Common myeloid progenitor, CD34-positive (primary cell): ENCODE measurements around the gene PLK3.
A peak's percentile ranks its signal among the peaks of the same experiment; 100 is the strongest.
"Not testable (repeated sequence)": the region's sequence is repeated elsewhere in the genome, so short reads cannot be mapped to it uniquely, and the experiment has no call there.

Experiments used
- CTCF ChIA-PET: fragments of 350-600 bp; sonication (Branson Sonifier 250); formaldehyde crosslinking; loops from one replicate; lab custom pipeline; 2021; ENCODE audit warnings: antibody characterized with exemption; lab: Charles Lee
- POLR2A ChIA-PET: fragments of 350-600 bp; sonication (Branson Sonifier 250); formaldehyde crosslinking; loops from one replicate; lab custom pipeline; 2021; ENCODE audit warnings: antibody characterized with exemption; lab: Charles Lee
- DNase-seq, 3 donors: peaks; one replicate each; pipeline versions ENCODE4 v3.0.0 to v3.0.0-alpha.2; 2013
- H3K27ac ChIP-seq, 2 experiments: 1 replicate in 1 of 2; 2 replicates in 1 of 2; pipeline ENCODE4 v1.7.0; 2013; ENCODE audit warnings: inconsistent platforms in 2 of 2, low read length in 2 of 2, mild to moderate bottlenecking in 2 of 2, low read depth in 1 of 2, moderate library complexity in 1 of 2; ENCODE audit not compliant: severe bottlenecking in 2 of 2, insufficient read depth in 1 of 2, poor library complexity in 1 of 2
- H3K27me3 ChIP-seq, 5 experiments: replicated peaks in 2 of 5; 1 replicate in 3 of 5; 2 replicates in 2 of 5; pipeline versions ENCODE4 v1.6.1 to v1.7.0; 2013; ENCODE audit warnings: low read length in 4 of 5, mild to moderate bottlenecking in 2 of 5, moderate library complexity in 2 of 5, inconsistent platforms in 1 of 5; ENCODE audit not compliant: insufficient read depth in 5 of 5, control insufficient read depth in 4 of 5
- H3K36me3 ChIP-seq, 4 experiments: 1 replicate in 2 of 4; 2 replicates in 2 of 4; pipeline versions ENCODE4 v1.6.1 to v1.7.0; 2013; ENCODE audit warnings: low read length in 3 of 4, control low read depth in 1 of 4, mild to moderate bottlenecking in 1 of 4; ENCODE audit not compliant: control insufficient read depth in 4 of 4, insufficient read depth in 4 of 4
- H3K4me1 ChIP-seq, 4 experiments: 1 replicate in 3 of 4; 2 replicates in 1 of 4; pipeline versions ENCODE4 v1.6.1 to v1.7.1; 2013; ENCODE audit warnings: low read length in 3 of 4, mild to moderate bottlenecking in 3 of 4, control low read depth in 1 of 4, inconsistent platforms in 1 of 4, moderate library complexity in 1 of 4; ENCODE audit not compliant: control insufficient read depth in 4 of 4, insufficient read depth in 4 of 4; ENCODE audit errors: control extremely low read depth in 1 of 4
- H3K4me3 ChIP-seq, 7 experiments: 1 replicate in 4 of 7; 2 replicates in 3 of 7; pipeline versions ENCODE4 v1.5.1 to v1.7.0; 2013; ENCODE audit warnings: mild to moderate bottlenecking in 7 of 7, low read length in 6 of 7, moderate library complexity in 6 of 7, inconsistent platforms in 2 of 7, low read depth in 2 of 7, control low read depth in 1 of 7; ENCODE audit not compliant: insufficient read depth in 4 of 7, control insufficient read depth in 1 of 7; ENCODE audit errors: extremely low read depth in 1 of 7
- H3K9me3 ChIP-seq, 5 experiments: 1 replicate in 4 of 5; 2 replicates in 1 of 5; pipeline versions ENCODE4 v1.6.1 to v1.7.1; 2013; ENCODE audit warnings: low read length in 4 of 5, mild to moderate bottlenecking in 2 of 5, inconsistent platforms in 1 of 5, low read depth in 1 of 5, moderate library complexity in 1 of 5; ENCODE audit not compliant: control insufficient read depth in 4 of 5, insufficient read depth in 2 of 5; ENCODE audit errors: control extremely low read depth in 1 of 5
- WGBS: methylation state at CpG from one replicate; pipeline ENCODE4 v1.1.5; 2013; ENCODE audit not compliant: insufficient coverage; 5-methylcytosine and 5-hydroxymethylcytosine counted together

The PLK3 gene

GRCh38 chr1:44830900-44831304 lies 30.7 kb downstream of the PLK3 start:
- CTCF ChIA-PET = interaction anchor here (0.6 to 1.6 kb wide), 10 partner anchors 10 to 182 kb away, joined by 3 to 8 read pairs (median 4); partner anchors contain the start of genes HECTD3, PLK3 and RPS8
- DNase-seq = peak in 2 of 3 donors; percentile 47 to 71
- Histone ChIP-seq H3K4me1 (peaks cover 0 to 93% (median 83%) of the 10 kb centered on the region in 4 experiments), H3K27ac (no peak overlapping the region), H3K36me3 (no peaks in the 10 kb centered on the region), H3K9me3 (peaks cover 0 to 7% (median 0%) of the 10 kb centered on the region in 5 experiments), H3K27me3 (no peaks in the 10 kb centered on the region), H3K4me3 (no peak overlapping the region)
- POLR2A ChIA-PET = interaction anchor here (0.6 to 4.4 kb wide), 5 partner anchors 11 to 186 kb away, joined by 3 to 21 read pairs (median 3); partner anchors contain the start of gene PLK3
- WGBS = 86% methylated on average over 4 of the region's 10 CpGs

- Histone ChIP-seq H3K9me3 (peaks cover 0 to 7% (median 0%) of the 10 kb centered on the region in 5 experiments), H3K27me3 (no peaks in the 10 kb centered on the region), H3K4me3 (no peak overlapping the region), H3K36me3 (no peaks in the 10 kb centered on the region), H3K4me1 (peaks cover 0 to 93% (median 81%) of the 10 kb centered on the region in 4 experiments), H3K27ac (no peak overlapping the region)
- DNase-seq = peak in 2 of 3 donors; percentile 50 to 58
- POLR2A ChIA-PET = interaction anchor here (4.4 kb wide), 1 partner anchor 11 kb away, joined by 21 read pairs; no protein-coding TSS in a partner anchor
- 11% methylated on average over 8 of the region's 9 CpGs for WGBS
- CTCF ChIA-PET = interaction anchor here (1.1 to 2.1 kb wide), 3 partner anchors 11 to 181 kb away, joined by 3 to 7 read pairs (median 4); partner anchors contain the start of gene UROD
Measured at GRCh38 chr1:44831516-44831915, 31.3 kb downstream of the PLK3 start.

GRCh38 chr1:44832056-44832705 lies 32.0 kb downstream of the PLK3 start:
- ChIA-PET POLR2A (interaction anchor here (4.4 kb wide), 1 partner anchor 12 kb away, joined by 21 read pairs; no protein-coding TSS in a partner anchor), CTCF (interaction anchor here (0.7 to 2.1 kb wide), 6 partner anchors 9 to 187 kb away, joined by 3 to 7 read pairs (median 4); partner anchors contain the start of gene UROD)

GRCh38 chr1:44834328-44834727 lies 34.2 kb downstream of the PLK3 start:
- Histone ChIP-seq H3K36me3 (no peaks in the 10 kb centered on the region), H3K9me3 (peaks cover 0 to 2% (median 0%) of the 10 kb centered on the region in 5 experiments), H3K4me3 (peak overlapping the region in 1 of 7 experiments; percentile 11), H3K27me3 (no peaks in the 10 kb centered on the region), H3K27ac (no peak overlapping the region), H3K4me1 (peaks cover 0 to 71% (median 68%) of the 10 kb centered on the region in 4 experiments)
- WGBS = 48% methylated on average over 4 of the region's 7 CpGs
- ChIA-PET CTCF (interaction anchor here (0.9 to 3.1 kb wide), 9 partner anchors 8 to 97 kb away, joined by 3 to 11 read pairs (median 3); partner anchors contain the start of gene PLK3), POLR2A (no interaction called here)
- DNase-seq = no peak

More at GRCh38 chr1:44832056-44832705, 32.0 kb downstream of the PLK3 start:
- Histone ChIP-seq H3K9me3 (peaks cover 0 to 7% (median 0%) of the 10 kb centered on the region in 5 experiments), H3K36me3 (no peaks in the 10 kb centered on the region), H3K4me1 (peaks cover 0 to 91% (median 79%) of the 10 kb centered on the region in 4 experiments), H3K27me3 (no peaks in the 10 kb centered on the region), H3K4me3 (peak overlapping the region in 2 of 7 experiments; percentile 2 to 28), H3K27ac (no peak overlapping the region)
- DNase-seq = peak in 2 of 3 donors; percentile 57 to 60
- 34% methylated on average over 9 of the region's 13 CpGs for WGBS

- CTCF ChIA-PET = interaction anchor here (0.7 to 3.1 kb wide), 14 partner anchors 10 to 178 kb away, joined by 3 to 11 read pairs (median 4); partner anchors contain the start of genes BEST4, BTBD19, PLK3 and UROD
- no peaks in the 10 kb centered on the region for H3K9me3 ChIP-seq
- no peak overlapping the region for H3K27ac ChIP-seq
- H3K4me1 ChIP-seq = peaks cover 0 to 54% (median 51%) of the 10 kb centered on the region in 4 experiments
- peak; percentile 86 to 94 (median 89) for DNase-seq
- POLR2A ChIA-PET = interaction anchor here (1.4 kb wide), 1 partner anchor 176 kb away, joined by 4 read pairs; the partner anchor contains the start of gene UROD
- WGBS = 77% methylated on average over 18 of the region's 23 CpGs
- H3K36me3 ChIP-seq = no peaks in the 10 kb centered on the region
- peak overlapping the region in 1 of 7 experiments; percentile 51 for H3K4me3 ChIP-seq
- no peaks in the 10 kb centered on the region for H3K27me3 ChIP-seq
Measured at GRCh38 chr1:44835738-44836675, 35.8 kb downstream of the PLK3 start.

- H3K27ac ChIP-seq, H3K4me3 ChIP-seq, H3K27me3 ChIP-seq, H3K36me3 ChIP-seq, POLR2A ChIA-PET, DNase-seq, H3K9me3 ChIP-seq: not testable (repeated sequence)
- 99% methylated on average over 11 of the region's 11 CpGs for WGBS
- CTCF ChIA-PET = interaction anchor here (1.1 to 1.6 kb wide), 3 partner anchors 45 to 53 kb away, joined by 3 to 7 read pairs (median 4); no protein-coding TSS in a partner anchor
- peaks cover 0 to 39% (median 37%) of the 10 kb centered on the region in 4 experiments for H3K4me1 ChIP-seq
Measured at GRCh38 chr1:44838294-44838693, 38.1 kb downstream of the PLK3 start.
